KMS-11 (cell line): Measurements from ENCODE around the gene XPR1.

ENCODE experiments used
- H2AFZ ChIP-seq: fragments of 200-600 bp; sonication (generic); 2 replicates; pipeline ENCODE4 v1.6.1; 2016; ENCODE audit warnings: antibody characterized with exemption, mixed run types, low read depth
- H3K27ac ChIP-seq: fragments of 200-600 bp; sonication (generic); 2 replicates; pipeline ENCODE4 v1.6.1; 2016; ENCODE audit warnings: mild to moderate bottlenecking, mixed run types
- H3K27me3 ChIP-seq: fragments of 200-600 bp; sonication (generic); 2 replicates; pipeline ENCODE4 v1.6.1; 2017; ENCODE audit warnings: mild to moderate bottlenecking, low read depth, mixed run types, moderate library complexity; ENCODE audit not compliant: insufficient read depth
- H3K36me3 ChIP-seq: fragments of 200-600 bp; sonication (generic); 2 replicates; pipeline ENCODE4 v1.6.1; 2017; ENCODE audit warnings: mild to moderate bottlenecking, mixed run types; ENCODE audit not compliant: insufficient read depth
- H3K4me1 ChIP-seq: fragments of 200-600 bp; sonication (generic); 2 replicates; pipeline ENCODE4 v1.6.1; 2016; ENCODE audit warnings: mild to moderate bottlenecking, low read depth, mixed run types; ENCODE audit not compliant: poor library complexity, severe bottlenecking
- H3K4me2 ChIP-seq: fragments of 200-600 bp; sonication (generic); 2 replicates; pipeline ENCODE4 v1.7.0; 2016; ENCODE audit warnings: mild to moderate bottlenecking, mixed run types
- H3K4me3 ChIP-seq: fragments of 200-600 bp; sonication (generic); IDR thresholded peaks from 2 replicates; pipeline ENCODE4 v1.6.1; 2017; ENCODE audit warnings: low read depth, low read length, mixed read lengths; ENCODE audit not compliant: insufficient read depth
- H3K79me2 ChIP-seq: fragments of 200-600 bp; sonication (generic); 2 replicates; pipeline ENCODE4 v1.6.1; 2016; ENCODE audit warnings: low read depth, mixed run types; ENCODE audit not compliant: insufficient read depth
- H3K9ac ChIP-seq: fragments of 200-600 bp; sonication (generic); 2 replicates; pipeline ENCODE4 v1.6.1; 2016; ENCODE audit warnings: mild to moderate bottlenecking, mixed run types
- H4K20me1 ChIP-seq: fragments of 200-600 bp; sonication (generic); 2 replicates; pipeline ENCODE4 v1.6.1; 2016; ENCODE audit warnings: mild to moderate bottlenecking, mixed run types; ENCODE audit not compliant: insufficient read depth
- TF ChIP-seq, protein P1 (sequence below): fragments of 200-600 bp; sonication (generic); conservative IDR thresholded peaks from 2 replicates; pipeline ENCODE4 v1.6.1; 2017; ENCODE audit warnings: low read depth, mild to moderate bottlenecking, antibody characterized with exemption, low read length, moderate library complexity, mixed read lengths

XPR1 gene

DNA sequence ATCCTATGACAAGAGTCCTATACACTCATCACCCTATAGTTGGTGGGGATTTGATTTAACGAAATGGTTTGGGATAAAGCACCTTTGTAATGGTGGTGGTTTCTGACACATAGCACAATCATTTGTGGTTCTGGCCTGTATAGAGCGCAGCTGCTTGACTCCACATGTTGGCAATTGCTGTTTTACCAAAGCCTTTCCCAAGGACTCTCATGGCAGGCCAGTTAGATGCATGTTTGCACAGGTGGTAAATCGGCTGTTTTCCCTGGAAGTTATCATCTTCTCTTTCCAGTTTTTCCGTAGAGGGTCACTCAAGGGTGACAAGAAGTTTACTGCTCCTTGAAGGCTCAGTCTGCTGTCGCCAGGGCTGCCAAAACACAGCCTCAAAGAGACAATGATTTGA, 17.1 kb upstream of the XPR1 start:
- Histone ChIP-seq H3K4me2 (no peak overlapping the region), H3K36me3 (no peaks in the 10 kb centered on the region), H3K9ac (no peak overlapping the region), H3K27ac (no peak overlapping the region), H3K79me2 (no peaks in the 10 kb centered on the region), H3K4me3 (no peak overlapping the region), H2AFZ (no peak overlapping the region), H3K4me1 (no peaks in the 10 kb centered on the region), H4K20me1 (no peaks in the 10 kb centered on the region), H3K27me3 (no peaks in the 10 kb centered on the region)
- TF ChIP-seq, protein P1, sequence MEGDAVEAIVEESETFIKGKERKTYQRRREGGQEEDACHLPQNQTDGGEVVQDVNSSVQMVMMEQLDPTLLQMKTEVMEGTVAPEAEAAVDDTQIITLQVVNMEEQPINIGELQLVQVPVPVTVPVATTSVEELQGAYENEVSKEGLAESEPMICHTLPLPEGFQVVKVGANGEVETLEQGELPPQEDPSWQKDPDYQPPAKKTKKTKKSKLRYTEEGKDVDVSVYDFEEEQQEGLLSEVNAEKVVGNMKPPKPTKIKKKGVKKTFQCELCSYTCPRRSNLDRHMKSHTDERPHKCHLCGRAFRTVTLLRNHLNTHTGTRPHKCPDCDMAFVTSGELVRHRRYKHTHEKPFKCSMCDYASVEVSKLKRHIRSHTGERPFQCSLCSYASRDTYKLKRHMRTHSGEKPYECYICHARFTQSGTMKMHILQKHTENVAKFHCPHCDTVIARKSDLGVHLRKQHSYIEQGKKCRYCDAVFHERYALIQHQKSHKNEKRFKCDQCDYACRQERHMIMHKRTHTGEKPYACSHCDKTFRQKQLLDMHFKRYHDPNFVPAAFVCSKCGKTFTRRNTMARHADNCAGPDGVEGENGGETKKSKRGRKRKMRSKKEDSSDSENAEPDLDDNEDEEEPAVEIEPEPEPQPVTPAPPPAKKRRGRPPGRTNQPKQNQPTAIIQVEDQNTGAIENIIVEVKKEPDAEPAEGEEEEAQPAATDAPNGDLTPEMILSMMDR: no peak

DNA sequence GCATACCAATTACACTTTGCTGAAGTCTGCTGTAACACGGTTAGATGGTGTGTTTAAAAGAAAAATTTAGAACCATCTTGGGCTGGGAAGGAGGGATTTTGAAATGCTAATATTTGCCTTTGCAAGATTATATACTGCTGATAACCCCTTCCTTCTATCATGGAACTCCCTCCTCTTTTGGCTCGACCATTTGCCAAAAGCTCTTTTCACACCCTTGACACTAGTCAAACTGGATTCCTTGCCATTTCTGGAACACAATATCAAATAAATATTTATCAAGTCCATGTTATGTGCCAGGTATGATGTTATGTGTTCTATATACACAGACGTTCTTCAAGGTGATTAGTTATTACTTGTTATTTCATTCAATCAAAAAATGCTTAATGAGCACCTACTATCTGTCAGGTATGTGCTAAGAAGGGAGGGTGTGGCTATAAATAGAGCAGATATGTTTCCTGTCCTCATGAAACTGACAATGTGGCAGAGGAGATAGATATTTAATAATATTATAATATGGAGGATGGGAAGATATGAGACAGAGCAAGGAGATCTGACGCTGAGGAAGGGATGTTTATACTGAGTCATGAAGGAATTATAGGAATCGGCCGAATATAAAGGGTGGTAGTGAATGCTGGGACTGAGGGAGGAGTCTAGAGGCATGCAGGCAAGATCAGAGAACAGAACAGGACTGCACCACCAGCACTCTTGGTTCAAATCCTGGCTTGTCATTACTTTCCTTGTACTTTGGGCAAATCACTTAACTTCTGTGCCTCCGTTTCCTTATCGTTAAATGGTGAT, 16.1 kb upstream of the XPR1 start:
- no peaks in the 10 kb centered on the region for H3K36me3 ChIP-seq
- H3K4me2 ChIP-seq: no peak overlapping the region
- no peak overlapping the region for H3K4me3 ChIP-seq
- H4K20me1 ChIP-seq: no peaks in the 10 kb centered on the region
- TF ChIP-seq, protein P1: no peak
- no peak overlapping the region for H3K9ac ChIP-seq
- H3K79me2 ChIP-seq: no peaks in the 10 kb centered on the region
- no peaks in the 10 kb centered on the region for H3K4me1 ChIP-seq
- no peak overlapping the region for H3K27ac ChIP-seq
- H2AFZ ChIP-seq: no peak overlapping the region
- H3K27me3 ChIP-seq: no peaks in the 10 kb centered on the region

DNA sequence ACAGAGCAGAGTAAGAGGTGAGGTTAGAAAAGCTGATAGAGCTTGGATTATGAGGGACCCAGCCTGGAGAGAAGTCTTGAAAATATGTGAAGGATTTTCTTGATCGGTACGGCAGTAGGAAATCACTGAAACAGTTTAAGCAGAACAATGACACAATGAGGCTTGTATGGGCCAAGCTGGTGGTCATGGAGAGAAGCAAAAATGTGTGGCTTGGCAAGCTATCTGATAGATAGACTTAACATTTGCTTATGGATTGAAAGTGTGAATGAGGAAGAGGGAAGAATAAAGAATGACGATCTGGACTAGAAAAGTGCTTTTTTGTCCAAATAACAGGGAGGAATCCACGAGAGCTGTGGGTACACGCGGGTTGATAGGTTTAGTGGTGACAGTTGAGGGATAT, 15.4 kb upstream of the XPR1 start:
- TF ChIP-seq, protein P1: no peak
- H3K4me2 ChIP-seq: no peak overlapping the region
- H3K4me1 ChIP-seq: no peaks in the 10 kb centered on the region
- no peaks in the 10 kb centered on the region for H3K79me2 ChIP-seq
- no peak overlapping the region for H3K27ac ChIP-seq
- H3K36me3 ChIP-seq: no peaks in the 10 kb centered on the region
- H3K9ac ChIP-seq: no peak overlapping the region
- no peak overlapping the region for H2AFZ ChIP-seq
- H4K20me1 ChIP-seq: no peaks in the 10 kb centered on the region
- no peak overlapping the region for H3K4me3 ChIP-seq
- no peaks in the 10 kb centered on the region for H3K27me3 ChIP-seq

DNA sequence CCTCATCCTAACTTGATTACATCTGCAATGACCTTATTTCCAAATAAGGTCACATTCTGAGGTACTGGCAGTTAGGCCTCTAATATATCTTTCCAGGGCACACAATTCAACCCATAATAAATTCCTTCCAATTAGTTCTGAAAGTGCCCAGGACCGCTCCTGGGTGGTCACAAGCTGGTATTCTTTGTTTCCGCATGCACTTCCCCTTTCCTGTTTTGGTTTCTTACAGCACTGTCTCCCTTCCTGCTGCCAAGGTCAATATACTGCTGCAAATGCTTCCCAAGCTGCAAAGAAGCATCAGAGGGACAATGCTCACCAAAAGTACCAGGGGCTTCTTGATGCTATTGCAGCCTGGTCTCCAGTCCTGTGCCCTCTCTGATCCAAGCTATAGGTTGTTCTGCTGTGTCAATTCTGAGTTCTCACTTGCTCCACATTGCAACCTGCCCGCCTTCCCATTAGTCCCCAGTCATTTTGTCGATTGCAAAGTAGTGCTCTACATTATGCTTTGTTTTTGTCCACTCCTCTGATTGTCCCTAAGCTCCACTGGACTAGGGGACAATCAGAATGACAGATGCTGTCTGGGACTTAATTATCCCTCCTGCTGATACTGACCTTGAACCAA, 13.9 kb upstream of the XPR1 start:
- no peak overlapping the region for H3K4me3 ChIP-seq
- TF ChIP-seq, protein P1: no peak
- no peak overlapping the region for H3K4me2 ChIP-seq

More for the DNA sequence above, 13.9 kb upstream of the XPR1 start:
- Histone ChIP-seq H4K20me1 (no peaks in the 10 kb centered on the region), H3K27me3 (no peaks in the 10 kb centered on the region), H3K9ac (no peak overlapping the region), H3K27ac (no peak overlapping the region), H3K36me3 (no peaks in the 10 kb centered on the region), H3K4me1 (no peaks in the 10 kb centered on the region), H3K79me2 (no peaks in the 10 kb centered on the region), H2AFZ (no peak overlapping the region)
